GM21447 (cell line): ENCODE measurements around the gene ARHGEF2.

Source experiments
- ATAC-seq: cut with Tn5 transposase; IDR thresholded peaks from one replicate; pipeline ENCODE4 v1.9.1; 2021; ENCODE audit not compliant: unreplicated experiment

Gene ARHGEF2

GRCh38 chr1:155978325-155978972 lies at the start of gene ARHGEF2:
Gene ARHGEF2, minus strand, starts transcription at chr1:155978547. Its CDS starts 120 bp downstream, at chr1:155978427.
- peak; percentile 45 for ATAC-seq

GRCh38 chr1:156026588-156026987 lies 48.2 kb upstream of the ARHGEF2 start:
- ATAC-seq: no peak

DNA sequence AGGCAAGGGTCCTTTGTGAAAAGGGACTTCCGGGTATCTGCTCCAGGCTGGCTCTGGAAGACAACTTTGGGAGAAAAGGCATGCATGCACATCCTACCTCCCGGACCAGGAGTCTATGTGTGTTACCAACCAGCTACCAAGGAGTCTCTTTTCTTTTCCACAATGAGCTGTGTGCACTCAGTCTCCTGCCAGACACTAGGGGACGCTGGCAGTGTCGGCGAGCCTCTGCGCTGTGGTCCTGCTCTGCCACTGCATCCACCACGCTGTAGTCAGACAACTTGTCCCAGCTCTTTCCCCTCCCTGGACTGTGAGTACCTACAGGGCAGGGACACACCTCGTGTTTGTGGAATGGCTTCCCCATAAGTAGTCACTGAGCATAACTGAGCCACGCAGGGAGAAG lies 47.5 kb upstream of the ARHGEF2 start:
- ATAC-seq: no peak

GRCh38 chr1:156024801-156025200 lies 46.5 kb upstream of the ARHGEF2 start:
- no peak for ATAC-seq

- ATAC-seq: no peak
Observed at GRCh38 chr1:156021954-156022353, 43.6 kb upstream of the ARHGEF2 start.

DNA sequence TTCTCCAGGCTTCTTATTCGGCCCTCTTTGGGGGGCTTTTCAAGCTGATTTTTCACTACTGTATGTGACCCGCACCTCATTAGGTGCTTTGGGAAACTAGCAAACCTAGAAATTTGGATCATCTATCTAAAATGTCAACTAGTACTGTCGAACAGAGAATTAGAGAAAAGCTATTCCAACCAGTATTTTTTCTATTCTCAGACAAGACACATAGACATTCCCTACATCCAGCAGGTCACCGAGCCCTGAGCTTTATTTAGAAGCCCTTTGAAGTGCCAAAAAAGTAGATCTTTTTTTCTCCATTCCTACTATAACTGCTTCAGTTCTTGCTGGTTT lies 42.7 kb upstream of the ARHGEF2 start:
- no peak for ATAC-seq

GRCh38 chr1:156020293-156021092 lies 42.1 kb upstream of the ARHGEF2 start, which contains the start of gene SSR2:
Gene SSR2, minus strand, starts transcription at chr1:156020951. Its CDS starts 784 bp downstream, at chr1:156020167.
- peak; percentile 98 for ATAC-seq

DNA sequence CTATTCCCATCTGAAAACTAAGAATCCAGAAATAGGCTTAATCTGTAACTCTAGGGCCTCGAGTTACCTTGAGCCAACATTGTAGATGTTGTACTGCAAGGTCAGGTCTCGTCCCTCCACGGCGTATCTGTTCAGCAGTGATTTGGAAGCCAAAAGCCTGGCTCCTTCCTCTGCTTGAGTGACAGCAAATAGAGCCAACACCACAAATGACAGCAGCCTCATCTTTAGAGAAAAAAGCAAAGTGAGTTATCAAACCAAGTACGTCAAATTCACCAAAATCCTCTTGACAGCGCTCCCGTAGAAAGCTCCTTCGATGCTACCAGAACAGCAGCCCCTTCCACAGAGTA lies 41.6 kb upstream of the ARHGEF2 start:
- ATAC-seq: no peak

- no peak for ATAC-seq
Observed at GRCh38 chr1:156014829-156015228, 36.5 kb upstream of the ARHGEF2 start.

DNA sequence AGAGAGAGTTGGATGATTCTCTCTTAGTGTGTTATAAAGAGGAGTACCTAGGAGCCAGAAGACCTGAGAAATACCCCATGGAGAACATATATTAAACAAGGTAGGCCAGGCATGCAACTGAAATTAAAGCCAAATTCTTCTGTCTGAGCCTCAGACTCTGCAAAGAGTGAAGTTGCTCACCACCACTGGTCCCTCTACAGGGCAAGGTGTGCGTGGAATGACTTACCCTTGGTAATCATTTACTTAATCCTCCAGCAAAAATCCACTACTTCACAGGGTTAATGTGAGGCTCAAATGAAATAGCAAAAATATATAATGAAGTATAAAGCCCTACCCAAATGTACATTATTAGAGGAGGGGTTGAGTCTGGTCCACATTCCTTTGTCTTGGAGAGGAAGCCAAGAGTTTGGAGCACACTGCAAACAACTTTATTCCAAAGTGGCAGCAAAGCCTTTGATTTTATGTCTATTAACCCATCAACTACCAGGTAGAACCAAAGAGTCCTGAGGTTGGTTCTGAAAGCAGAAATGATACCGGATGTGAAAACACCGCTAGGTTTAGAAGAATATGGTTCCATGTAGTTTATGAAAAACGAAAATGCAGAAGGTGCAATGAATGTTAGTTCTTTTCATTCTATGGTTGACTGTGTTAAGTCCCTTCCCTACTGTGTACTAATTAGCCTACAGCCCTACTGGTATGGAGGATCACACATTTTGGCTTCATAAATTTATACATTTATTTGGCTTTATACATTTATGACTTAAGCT lies 33.9 kb upstream of the ARHGEF2 start:
- peak; percentile 88 for ATAC-seq

- ATAC-seq: no peak
Observed at GRCh38 chr1:156009404-156009803, 31.1 kb upstream of the ARHGEF2 start.

- ATAC-seq: no peak
Observed at GRCh38 chr1:156006666-156007376, 28.5 kb upstream of the ARHGEF2 start.

GRCh38 chr1:156004843-156005584 lies 26.7 kb upstream of the ARHGEF2 start:
- ATAC-seq: no peak

DNA sequence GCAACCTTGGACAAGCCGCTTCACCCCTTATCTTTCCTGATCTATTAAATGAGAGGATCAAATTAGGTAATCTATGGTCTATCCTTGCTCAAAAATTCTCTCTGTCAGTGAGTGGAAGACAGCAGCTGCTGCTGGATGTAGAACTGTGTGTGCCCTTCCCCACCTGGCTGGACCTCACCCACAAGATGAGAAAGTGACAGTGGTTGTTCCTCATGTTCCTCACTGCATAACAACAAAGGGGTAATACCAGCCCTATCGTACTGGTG lies 25.5 kb upstream of the ARHGEF2 start:
- no peak for ATAC-seq

- no peak for ATAC-seq
Observed at GRCh38 chr1:156002188-156002911, 24.0 kb upstream of the ARHGEF2 start.

DNA sequence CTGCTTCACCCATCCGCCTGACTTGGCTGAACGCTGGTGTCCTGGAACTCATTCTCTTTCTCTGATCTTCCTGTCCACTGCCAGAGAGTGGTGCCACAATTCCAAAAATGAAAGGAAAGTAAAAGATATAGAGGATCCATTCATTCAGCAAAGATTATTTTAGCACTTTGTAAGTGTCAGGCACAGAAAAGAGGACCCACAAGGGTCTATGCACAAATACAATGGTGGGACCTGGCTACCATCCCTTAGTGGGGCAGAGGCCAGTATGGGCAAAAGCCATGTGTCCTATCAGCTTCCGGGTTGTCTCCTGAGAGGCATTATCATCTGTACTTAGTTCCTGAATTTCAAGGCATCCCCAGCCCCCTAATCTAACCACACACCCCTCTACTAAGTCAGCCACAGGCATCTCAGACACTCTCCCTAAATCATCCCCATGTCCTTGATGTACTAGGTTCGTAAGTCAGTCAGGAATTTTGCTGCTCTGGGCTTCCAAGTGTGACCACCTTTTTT lies 23.4 kb upstream of the ARHGEF2 start:
- no peak for ATAC-seq

DNA sequence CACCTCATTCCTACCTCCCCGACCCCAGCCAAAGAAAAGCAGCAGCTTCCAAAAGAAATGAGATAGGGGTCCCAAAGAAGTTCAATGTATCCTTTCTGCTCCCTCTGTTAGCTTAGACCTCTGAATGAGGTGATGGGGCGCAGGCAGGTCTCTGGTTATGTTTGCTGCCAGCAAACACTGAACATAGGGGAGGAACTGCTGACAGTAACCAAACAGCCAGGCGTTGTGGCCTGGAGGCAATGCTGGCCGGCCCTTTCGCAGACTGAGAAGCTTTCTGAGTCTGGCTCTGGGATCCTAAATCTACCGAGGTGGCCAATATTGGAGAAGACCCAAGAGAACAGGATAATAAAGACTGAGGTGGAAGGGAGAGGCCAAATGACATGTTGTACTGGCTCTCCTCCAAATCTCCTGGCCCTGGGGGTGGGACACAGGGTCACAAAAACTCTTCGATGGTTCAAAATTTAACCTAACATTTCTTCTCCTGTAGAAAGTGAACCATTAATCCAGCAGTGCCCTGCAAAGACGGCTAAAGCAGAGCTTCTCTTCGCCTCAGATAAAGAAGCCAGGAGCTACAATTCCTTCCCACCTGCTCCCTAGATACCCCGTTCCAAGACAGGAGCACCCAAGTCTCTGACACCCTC lies 22.8 kb upstream of the ARHGEF2 start:
- ATAC-seq: no peak

DNA sequence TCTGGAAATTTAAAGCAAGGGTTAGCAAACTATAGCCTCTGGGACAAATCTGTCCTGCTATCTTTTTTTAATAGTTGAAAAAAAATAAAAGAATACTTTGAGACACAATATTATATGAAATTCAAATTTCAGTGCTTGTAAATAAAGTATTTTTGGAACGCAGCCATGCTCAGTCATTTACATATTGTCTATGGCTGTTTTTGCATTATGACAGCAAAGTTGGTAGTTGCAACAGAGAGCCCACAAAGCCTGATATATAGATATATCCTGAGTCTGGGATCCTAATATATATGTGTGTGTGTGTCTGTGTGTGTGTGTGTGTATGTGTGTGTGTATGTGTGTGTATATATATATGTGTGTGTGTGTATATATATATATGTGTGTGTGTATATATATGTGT lies 21.6 kb upstream of the ARHGEF2 start:
- ATAC-seq: no peak

GRCh38 chr1:155996166-155996565 lies 17.8 kb upstream of the ARHGEF2 start:
- ATAC-seq: no peak
